ENCODE measurements around the gene OR52I1.

DNA sequence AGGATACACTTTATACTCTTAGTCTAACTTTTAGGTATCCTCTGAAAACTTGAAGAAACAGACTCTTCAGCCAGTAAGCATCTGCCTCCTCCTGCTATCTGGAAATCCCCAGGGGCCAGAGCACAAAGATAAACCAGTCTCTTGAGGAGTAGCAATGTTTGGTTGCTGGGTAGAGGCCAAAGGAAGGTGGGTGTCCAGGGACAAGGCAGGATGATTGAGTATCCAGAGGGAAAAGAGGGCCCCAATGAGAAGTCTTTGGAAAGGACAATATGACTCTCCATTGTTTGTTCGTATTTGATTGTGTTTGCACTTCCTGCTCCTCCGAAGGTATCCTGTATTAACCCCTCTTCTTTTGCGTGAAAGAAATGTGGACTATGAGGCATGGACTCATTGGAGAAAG lies 4.8 kb upstream of the OR52I1 start:
- TF ChIP-seq CTCF (IDR thresholded peaks at IDR 0.05) (no peak), POLR2A (IDR thresholded peaks at IDR 0.05) (no peak)

Data from uterus (tissue), 2 donors.